ENCODE data around the gene KRTAP4-7.

DNA sequence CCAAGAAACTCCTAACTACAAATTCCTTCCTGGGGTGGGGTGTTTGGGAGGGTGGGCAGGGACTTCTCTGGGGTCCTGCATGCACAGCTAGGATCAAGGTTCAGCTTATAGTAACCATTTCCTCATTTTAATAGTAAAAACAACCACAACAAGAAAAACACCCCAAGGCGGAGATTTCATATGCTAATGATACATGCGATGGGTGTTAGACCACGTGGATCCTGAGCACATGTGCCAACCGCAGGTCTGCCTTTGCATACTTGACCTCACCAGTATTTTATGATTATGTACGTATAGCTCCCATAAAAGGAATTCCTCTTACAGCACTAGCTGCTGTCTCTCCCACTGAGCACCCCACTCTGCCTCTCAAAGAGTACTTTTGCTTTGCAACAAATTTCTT, 32.3 kb downstream of the KRTAP4-7 start:
- TF ChIP-seq, protein P1, sequence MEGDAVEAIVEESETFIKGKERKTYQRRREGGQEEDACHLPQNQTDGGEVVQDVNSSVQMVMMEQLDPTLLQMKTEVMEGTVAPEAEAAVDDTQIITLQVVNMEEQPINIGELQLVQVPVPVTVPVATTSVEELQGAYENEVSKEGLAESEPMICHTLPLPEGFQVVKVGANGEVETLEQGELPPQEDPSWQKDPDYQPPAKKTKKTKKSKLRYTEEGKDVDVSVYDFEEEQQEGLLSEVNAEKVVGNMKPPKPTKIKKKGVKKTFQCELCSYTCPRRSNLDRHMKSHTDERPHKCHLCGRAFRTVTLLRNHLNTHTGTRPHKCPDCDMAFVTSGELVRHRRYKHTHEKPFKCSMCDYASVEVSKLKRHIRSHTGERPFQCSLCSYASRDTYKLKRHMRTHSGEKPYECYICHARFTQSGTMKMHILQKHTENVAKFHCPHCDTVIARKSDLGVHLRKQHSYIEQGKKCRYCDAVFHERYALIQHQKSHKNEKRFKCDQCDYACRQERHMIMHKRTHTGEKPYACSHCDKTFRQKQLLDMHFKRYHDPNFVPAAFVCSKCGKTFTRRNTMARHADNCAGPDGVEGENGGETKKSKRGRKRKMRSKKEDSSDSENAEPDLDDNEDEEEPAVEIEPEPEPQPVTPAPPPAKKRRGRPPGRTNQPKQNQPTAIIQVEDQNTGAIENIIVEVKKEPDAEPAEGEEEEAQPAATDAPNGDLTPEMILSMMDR (IDR thresholded peaks at IDR 0.05; ENCODE audit: poor library complexity), result no peak
- TF ChIP-seq EZH2 (IDR thresholded peaks at IDR 0.05; ENCODE audit: borderline replicate concordance), result no peak
